Measurements from ENCODE around the gene RAB17. TPM values are rescaled to one million over a fixed set of nuclear protein-coding genes. Genes with fewer than 3 reads are reported as not detected.

Gene RAB17
- total RNA-seq, 1 donor from 2014 or later: 7.8 TPM

DNA sequence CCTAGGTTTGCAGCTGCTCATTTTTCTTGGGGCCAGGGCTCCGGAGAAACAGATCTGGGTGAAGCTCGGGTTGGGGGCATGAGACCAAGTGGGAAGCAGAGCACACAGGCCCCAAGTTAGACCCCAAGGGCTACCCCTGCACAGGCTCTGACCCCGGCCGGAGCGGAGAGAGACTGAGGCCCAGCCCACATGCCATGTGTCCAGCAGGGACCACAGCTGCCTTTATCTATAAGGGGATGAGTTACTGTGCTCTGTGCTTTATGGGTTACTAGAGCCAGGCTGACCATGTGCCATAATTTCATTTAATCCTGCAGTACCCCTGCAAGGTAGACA lies 54.5 kb downstream of the RAB17 start:
- no peak for ATAC-seq

DNA sequence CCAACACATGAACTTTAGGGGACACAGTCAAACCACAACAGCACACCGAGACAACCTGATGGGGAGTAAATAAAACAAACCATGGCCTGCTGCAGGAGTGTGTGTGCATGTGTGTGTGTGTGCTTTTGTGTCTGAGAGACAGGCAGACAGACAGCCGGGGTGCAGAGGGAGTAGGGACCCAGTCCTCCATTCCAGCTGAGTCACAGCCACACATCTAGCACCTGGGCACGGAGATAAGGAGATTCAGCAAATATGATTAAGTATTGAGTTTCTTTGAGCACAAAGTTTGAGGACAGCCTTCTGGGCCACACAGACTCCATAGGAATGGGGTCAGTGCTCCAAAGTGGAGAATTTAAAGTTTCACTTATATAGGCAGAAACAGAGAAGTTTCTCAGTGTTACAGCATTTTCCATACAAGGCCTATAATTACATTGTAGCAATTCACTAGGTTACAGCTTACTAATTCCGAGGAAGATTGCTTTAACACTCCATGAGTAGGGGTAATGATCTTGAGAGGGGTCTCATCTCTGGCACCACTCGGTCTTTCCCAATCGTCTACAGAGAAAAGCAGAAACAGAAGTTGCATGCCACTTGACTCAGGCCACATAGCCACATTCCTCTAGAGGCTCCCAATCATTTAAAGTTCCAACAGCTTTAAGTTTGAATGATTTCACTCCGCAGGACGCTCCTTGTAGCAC lies 55.0 kb downstream of the RAB17 start:
- ATAC-seq: no peak

DNA sequence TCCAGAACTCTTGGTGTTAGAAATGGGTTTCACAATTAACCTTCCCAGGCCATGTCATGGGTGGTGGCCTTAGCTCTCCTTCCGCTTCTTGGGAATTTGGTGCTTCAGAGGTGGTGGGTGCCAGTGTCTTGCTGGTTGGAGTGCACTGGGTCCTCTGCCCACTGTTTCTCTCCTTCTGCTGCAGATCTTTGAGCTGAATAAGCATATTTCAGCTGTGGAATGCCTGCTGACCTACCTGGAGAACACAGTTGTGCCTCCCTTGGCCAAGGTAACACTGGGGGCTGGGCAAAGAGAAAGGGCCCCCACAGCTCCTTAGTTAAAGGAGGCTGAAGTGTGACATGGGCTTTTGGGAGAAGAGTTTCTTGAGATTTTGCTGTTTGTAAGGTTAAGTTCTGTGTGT lies 56.2 kb downstream of the RAB17 start:
- no peak for ATAC-seq

DNA sequence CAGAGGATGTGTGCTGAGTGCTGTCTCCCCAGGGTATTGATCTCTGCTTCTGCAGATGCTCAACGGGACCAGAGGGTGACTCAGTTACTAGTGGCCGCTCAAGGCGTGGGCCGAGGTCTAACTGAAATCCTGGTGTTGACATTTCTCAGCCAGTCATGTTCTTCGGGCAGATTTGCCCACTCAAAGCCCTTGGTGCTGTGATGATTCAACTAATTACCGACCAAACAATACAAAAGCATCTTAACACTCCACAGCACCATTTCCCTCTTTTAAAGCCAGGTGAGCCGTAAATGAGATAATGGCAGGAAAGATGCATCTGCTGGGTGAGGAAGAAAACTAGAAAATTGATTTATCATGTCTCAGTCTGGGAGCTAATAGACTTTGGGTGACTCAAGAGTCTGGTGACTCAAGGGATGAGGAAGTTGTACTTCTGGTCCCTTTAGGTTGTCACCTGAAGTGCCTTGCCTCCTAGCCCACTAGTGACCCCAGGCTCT lies 56.8 kb downstream of the RAB17 start:
- peak; percentile 49 for ATAC-seq

DNA sequence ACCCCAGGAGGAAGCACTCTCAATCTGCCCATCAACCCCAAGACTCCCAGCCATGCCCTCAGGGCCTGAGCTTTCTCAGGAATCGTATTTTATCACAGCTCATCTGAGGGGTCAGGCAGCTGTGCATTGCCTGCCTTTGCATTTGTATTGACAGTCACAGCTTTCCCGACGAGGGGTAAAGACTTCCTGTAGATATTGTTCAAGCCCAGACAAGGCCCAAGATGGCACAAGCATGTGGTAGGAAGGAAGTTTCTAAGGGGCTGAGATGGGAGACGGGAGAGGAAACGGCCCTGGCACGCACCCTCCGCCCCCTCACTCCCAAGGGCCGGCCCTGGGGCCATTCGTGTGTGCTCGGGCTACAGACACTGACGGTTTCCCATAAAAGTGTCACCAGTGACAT lies 58.4 kb downstream of the RAB17 start:
- ATAC-seq: no peak

DNA sequence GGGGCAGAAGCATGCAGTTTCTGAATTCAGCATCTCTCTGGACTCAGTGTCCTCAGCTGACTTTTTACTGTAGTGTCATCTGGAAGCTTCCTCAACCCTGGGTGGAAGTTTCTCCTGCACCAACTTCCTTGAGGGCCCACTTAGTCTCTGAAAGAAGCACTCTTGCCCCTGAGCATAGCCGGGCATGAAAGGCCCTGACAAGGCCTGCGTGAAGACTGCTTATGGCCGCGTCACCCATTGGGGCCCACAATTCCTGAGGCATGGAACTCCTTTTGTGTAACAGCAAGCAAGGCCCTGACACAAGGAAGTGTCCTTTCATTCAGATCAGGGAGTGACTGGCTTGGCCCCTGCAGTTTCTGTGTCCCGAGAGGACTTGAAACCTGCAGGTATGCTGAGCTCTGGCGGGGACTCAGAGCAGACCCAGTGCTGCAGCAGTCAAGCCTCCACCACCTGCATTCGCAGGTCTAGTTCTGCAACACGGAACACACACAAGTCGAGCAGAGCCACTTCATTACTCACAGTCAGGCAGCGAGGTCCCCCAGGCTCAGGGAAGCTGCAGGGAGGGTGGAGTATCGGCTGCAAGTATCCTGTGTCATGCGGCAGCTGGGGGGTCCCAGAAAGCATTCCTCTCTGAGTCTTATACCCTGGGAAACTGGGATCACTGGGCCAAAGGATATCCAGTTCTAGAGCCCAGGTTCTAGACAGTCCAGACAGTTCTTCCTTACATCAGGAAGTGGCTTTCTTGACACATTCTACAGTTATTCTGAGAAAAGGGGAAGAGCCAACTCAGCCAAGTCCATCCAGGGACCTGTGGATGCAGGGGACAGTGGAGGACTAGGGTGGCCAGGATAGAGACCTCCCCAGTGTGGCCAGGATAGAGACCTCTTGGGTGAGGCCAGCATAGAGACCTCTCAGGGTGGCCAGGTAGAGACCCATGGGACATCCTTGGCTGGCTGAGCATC lies 59.8 kb downstream of the RAB17 start:
- no peak for ATAC-seq

DNA sequence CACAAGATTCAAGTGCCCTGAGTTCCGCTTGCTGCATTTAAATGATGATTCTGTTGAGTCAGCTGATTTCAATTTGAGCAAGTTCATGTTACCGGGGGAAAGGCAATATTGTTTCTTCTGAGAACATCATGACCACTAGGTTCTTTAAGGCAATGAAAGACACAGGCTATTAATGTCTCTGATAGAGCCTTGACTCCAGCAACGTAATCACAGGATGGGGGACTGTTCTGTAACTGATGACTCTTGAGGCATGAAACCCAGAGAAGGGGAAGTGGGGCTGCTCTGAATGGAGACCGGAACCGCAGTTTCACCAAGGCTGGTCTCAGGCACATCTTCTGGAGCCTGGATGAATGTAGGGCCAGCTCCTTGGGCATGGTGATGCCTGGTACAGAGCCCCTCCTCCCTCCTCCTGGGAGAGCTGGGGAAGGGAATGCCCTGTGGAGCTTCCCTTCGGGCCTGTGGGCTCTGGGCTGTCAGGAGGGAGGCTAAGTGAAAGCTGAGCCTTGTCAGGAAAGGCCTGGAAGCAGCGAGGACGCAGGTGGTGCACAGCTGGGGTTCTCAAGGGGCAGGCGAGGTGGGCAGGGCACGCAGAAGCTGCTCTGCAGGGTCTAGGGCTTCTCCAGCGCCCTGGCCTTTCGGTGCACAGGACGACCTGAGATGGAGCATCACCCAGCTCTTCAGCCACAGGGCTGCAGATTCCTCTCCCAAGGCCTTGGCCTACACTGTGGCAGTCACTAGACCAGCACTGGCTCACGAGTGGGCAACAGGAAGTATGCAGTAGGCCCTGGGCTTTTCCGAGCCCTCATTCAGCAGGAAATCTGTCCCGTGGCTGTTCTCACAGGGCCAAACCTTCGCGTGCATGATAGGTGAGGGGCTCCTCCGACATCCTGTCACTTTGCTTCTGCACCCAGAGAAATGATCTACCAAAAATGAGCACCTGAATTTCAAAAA lies 60.8 kb downstream of the RAB17 start:
- no peak for ATAC-seq

DNA sequence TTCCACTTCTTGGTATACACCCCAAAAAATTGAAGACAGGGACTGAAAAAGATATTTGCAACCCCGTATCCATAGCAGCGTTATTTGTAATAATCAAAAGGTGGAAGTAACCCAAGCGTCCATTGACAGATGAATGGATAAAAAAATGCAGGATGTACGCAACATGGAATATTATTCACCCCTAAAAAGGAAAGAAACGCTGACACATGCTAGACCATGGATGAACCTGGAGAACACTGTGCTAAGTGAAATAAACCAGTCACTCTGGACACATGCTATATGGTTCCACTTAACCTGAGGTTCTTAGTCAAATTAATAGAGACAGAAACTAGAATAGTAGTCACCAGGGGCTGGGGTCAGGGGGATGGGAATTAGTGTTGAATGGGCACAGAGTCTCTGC lies 62.8 kb downstream of the RAB17 start:
- ATAC-seq: no peak

DNA sequence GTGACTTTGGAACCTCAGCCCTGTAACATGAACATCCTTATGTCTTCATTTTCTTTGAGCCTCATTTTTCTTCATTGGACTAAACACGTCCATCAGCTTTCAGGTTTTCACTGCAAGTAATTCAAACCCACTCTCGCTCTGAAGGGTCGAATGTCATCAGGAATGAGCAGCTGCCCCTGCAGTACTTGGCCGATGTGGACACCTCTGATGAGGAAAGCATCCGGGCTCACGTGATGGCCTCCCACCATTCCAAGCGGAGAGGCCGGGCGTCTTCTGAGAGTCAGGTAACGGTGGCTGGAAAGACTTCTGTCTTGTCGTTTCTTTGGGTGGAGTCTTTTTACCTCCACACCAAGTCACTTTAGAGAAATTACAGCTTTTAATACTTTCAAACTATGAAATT lies 63.3 kb downstream of the RAB17 start:
- ATAC-seq: no peak

DNA sequence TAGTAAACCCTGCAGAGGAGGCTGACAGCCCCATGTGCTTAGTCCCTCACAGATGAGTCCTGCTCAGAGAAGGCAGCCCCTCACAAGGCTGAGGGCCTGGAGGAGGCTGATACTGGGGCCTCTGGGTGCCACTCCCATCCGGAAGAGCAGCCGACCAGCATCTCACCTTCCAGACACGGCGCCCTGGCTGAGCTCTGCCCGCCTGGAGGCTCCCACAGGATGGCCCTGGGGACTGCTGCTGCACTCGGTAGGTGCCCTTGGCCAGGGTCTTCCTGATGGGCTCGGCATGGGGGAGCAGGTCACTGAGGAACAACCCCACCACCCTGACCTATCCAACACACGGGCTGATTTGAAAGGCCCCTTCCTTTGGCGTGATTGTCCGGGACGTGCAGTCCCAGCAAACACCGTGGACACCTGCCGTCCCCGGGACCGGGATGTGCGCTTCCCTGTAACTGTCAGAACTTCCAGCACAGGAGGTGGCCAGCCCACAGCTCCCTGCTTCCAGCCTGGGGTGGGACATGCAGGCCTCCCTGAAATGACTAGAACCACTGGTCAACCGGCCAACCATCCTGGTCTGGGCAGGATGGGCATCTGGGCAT lies 64.9 kb downstream of the RAB17 start:
- no peak for ATAC-seq

DNA sequence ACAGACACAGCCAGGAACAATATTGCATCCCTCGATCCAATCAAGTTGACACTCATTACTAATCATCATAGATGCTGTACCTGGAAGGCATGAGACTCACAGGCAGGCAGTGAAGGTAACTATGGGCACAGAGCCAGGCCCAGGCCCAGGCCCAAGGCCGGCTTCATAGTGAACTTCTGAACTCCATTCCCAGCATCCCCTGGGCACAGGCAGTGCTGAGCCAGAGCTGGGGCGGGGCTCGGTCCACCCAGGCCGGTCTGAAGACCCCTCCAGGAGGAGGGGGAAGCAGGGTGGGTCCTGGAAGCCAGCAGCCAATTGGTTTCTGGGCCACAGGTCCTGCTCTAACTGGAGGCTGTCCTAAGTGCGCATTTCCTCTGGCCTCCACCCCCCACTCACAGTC lies 65.9 kb downstream of the RAB17 start:
- ATAC-seq: peak; percentile 36

Other genes with a start within 250 kb of the RAB17 start
- 23.0 TPM for gene COL6A3, start 176.6 kb downstream of the RAB17 start, total RNA-seq
- 5.3 TPM for gene MLPH, start 103.5 kb downstream of the RAB17 start, total RNA-seq
- not detected for gene PRLH, start 24.2 kb downstream of the RAB17 start, total RNA-seq
- gene LRRFIP1, start 36.9 kb upstream of the RAB17 start, total RNA-seq: 103 TPM
- 0.36 TPM for gene RBM44, start 208.0 kb upstream of the RAB17 start, total RNA-seq

All from esophagus mucosa (tissue), 1 donor.